HUES48 (cell line): ENCODE measurements around the gene ACVR1C.
"Not testable (repeated sequence)": the region's sequence is repeated elsewhere in the genome, so short reads cannot be mapped to it uniquely, and the experiment has no call there.

Experiments
- H3K27ac ChIP-seq: one replicate; pipeline ENCODE4 v1.7.0; 2013; ENCODE audit warnings: low read depth, low read length, inconsistent platforms
- H3K27me3 ChIP-seq: 2 replicates; pipeline ENCODE4 v1.6.1; 2013; ENCODE audit warnings: mild to moderate bottlenecking, low read length; ENCODE audit not compliant: control insufficient read depth, insufficient read depth
- H3K36me3 ChIP-seq: 2 replicates; pipeline ENCODE4 v1.6.1; 2013; ENCODE audit warnings: low read length; ENCODE audit not compliant: control insufficient read depth, insufficient read depth
- H3K4me1 ChIP-seq: 2 replicates; pipeline ENCODE4 v1.6.1; 2013; ENCODE audit warnings: mild to moderate bottlenecking, low read length; ENCODE audit not compliant: control insufficient read depth, insufficient read depth
- H3K4me3 ChIP-seq: 2 replicates; pipeline ENCODE4 v1.5.1; 2013; ENCODE audit warnings: mild to moderate bottlenecking, low read depth, low read length
- H3K9ac ChIP-seq: 2 replicates; pipeline ENCODE4 v1.6.1; 2013; ENCODE audit warnings: mild to moderate bottlenecking, low read depth, low read length, moderate library complexity
- H3K9me3 ChIP-seq: 2 replicates; pipeline ENCODE4 v1.6.1; 2013; ENCODE audit warnings: low read length; ENCODE audit not compliant: control insufficient read depth, insufficient read depth

The ACVR1C gene

DNA sequence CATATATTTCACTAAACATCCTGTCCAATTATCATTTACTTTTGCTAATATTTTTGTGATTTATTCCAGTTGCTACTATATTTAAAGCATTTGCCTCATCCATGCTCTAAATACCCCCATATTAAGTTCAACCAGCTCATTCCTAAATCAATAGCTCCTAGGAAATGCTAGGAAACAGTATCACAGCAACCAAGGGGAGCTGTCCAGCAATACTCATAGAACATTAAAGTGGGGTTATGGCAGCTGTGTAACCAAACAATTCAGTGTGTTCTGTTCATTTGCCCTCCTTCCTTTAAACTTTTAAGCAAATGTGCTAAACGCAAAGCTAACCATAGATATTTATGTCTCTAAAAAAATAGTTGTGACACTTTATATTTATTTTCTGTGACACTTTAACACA is 41.1 kb downstream of the ACVR1C start:
- no peaks in the 10 kb centered on the region for H3K4me1 ChIP-seq
- H3K27ac ChIP-seq: no peak overlapping the region
- H3K9ac ChIP-seq: no peak overlapping the region
- no peak overlapping the region for H3K4me3 ChIP-seq
- H3K27me3 ChIP-seq: no peaks in the 10 kb centered on the region
- H3K9me3 ChIP-seq: no peaks in the 10 kb centered on the region
- H3K36me3 ChIP-seq: no peaks in the 10 kb centered on the region

- H3K4me3 ChIP-seq: no peak overlapping the region
- no peaks in the 10 kb centered on the region for H3K9me3 ChIP-seq
- no peak overlapping the region for H3K9ac ChIP-seq
- H3K27me3 ChIP-seq: no peaks in the 10 kb centered on the region
- H3K36me3 ChIP-seq: no peaks in the 10 kb centered on the region
- peaks cover 3% of the 10 kb centered on the region for H3K4me1 ChIP-seq
- H3K27ac ChIP-seq: no peak overlapping the region
Measured at GRCh38 chr2:157574165-157574564, 54.5 kb downstream of the ACVR1C start.

GRCh38 chr2:157572725-157573124 is 55.9 kb downstream of the ACVR1C start:
- Histone ChIP-seq H3K36me3 (no peaks in the 10 kb centered on the region), H3K4me3 (no peak overlapping the region), H3K9ac (no peak overlapping the region), H3K27me3 (no peaks in the 10 kb centered on the region), H3K27ac (no peak overlapping the region), H3K9me3 (no peaks in the 10 kb centered on the region), H3K4me1 (no peaks in the 10 kb centered on the region)

DNA sequence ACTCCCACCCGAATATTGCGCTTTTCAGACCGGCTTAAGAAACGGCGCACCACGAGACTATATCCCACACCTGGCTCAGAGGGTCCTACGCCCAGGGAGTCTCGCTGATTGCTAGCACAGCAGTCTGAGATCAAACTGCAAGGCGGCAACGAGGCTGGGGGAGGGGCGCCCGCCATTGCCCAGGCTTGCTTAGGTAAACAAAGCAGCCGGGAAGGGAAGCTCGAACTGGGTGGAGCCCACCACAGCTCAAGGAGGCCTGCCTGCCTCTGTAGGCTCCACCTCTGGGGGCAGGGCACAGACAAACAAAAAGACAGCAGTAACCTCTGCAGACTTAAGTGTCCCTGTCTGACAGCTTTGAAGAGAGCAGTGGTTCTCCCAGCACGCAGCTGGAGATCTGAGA is 62.0 kb downstream of the ACVR1C start:
- H3K36me3 ChIP-seq, H3K4me1 ChIP-seq, H3K27ac ChIP-seq, H3K9me3 ChIP-seq, H3K4me3 ChIP-seq, H3K27me3 ChIP-seq, H3K9ac ChIP-seq: not testable (repeated sequence)

DNA sequence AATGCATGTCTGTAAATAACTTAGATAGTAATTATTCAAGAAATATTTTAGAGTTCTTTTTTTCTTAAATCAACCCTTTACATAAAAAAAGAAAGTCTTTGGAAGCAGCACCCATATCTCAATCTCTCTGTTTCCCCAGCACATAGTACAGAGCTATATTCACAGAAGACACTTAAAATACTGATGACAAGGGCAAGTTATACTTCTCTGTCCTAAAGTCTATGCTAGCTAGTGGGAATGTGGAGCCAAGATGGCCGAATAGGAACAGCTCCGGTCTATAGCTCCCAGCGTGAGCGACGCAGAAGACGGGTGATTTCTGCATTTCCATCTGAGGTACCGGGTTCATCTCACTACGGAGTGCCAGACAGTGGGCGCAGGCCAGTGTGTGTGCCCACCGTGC is 62.6 kb downstream of the ACVR1C start:
- not testable (repeated sequence) for H3K4me3 ChIP-seq, H3K27ac ChIP-seq, H3K4me1 ChIP-seq

DNA sequence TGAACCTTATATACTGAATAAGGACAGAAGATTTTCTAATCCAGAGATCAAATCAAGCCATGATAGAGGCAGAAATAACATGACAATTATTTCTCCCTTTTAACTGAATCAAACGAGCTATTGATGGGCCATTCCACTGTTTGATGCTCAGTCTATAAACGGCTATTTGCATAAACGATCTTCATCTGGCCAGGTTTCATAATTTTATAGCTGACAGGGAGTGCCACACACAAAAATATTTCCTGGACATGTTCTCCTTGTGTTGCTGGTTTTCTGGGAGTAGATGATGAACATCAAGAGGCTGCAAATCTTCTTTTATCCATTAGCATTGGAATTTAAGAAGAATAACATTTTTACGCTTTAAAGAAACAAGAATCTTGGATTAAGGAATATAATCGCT is 63.1 kb downstream of the ACVR1C start:
- no peak overlapping the region for H3K27ac ChIP-seq
- no peak overlapping the region for H3K4me3 ChIP-seq
- H3K9ac ChIP-seq: no peak overlapping the region
- no peaks in the 10 kb centered on the region for H3K27me3 ChIP-seq
- H3K9me3 ChIP-seq: no peaks in the 10 kb centered on the region
- no peaks in the 10 kb centered on the region for H3K36me3 ChIP-seq
- H3K4me1 ChIP-seq: peaks cover under 1% of the 10 kb centered on the region

More for the DNA sequence above, 62.6 kb downstream of the ACVR1C start:
- not testable (repeated sequence) for H3K9me3 ChIP-seq, H3K9ac ChIP-seq, H3K36me3 ChIP-seq, H3K27me3 ChIP-seq

- H3K9ac ChIP-seq: no peak overlapping the region
- peak overlapping the region; percentile 33 for H3K27ac ChIP-seq
Measured at GRCh38 chr2:157559890-157560289, 68.8 kb downstream of the ACVR1C start.

DNA sequence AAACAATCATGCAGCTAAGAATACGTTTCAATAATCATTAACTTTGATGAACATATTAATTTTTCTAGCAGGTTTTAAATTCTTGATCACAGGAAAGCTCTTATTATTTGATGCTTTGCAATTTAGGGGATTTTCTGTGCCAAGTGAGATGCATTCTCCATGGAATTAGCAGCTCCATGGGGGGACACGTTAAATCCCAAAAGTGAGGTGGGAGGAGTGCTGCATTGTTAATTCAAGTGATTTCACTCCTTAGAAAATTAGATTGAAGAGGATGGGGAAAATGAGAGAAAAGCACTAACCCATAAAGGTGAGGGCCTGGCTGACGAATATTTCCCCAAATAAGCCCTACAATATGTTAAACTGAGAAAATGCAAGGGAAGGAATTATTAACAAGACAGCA is 69.2 kb downstream of the ACVR1C start:
- Histone ChIP-seq H3K27me3 (no peaks in the 10 kb centered on the region), H3K9me3 (no peaks in the 10 kb centered on the region), H3K4me1 (peaks cover 26% of the 10 kb centered on the region), H3K36me3 (no peaks in the 10 kb centered on the region), H3K4me3 (no peak overlapping the region), H3K9ac (no peak overlapping the region), H3K27ac (peak overlapping the region; percentile 33)

More at GRCh38 chr2:157559890-157560289, 68.8 kb downstream of the ACVR1C start:
- H3K4me3 ChIP-seq: no peak overlapping the region
- peaks cover 26% of the 10 kb centered on the region for H3K4me1 ChIP-seq
- H3K9me3 ChIP-seq: no peaks in the 10 kb centered on the region
- no peaks in the 10 kb centered on the region for H3K36me3 ChIP-seq
- H3K27me3 ChIP-seq: no peaks in the 10 kb centered on the region

GRCh38 chr2:157559061-157559460 is 69.6 kb downstream of the ACVR1C start:
- peak overlapping the region; percentile 36 for H3K27ac ChIP-seq
- H3K9me3 ChIP-seq: no peaks in the 10 kb centered on the region
- peaks cover 26% of the 10 kb centered on the region for H3K4me1 ChIP-seq
- H3K4me3 ChIP-seq: no peak overlapping the region
- H3K27me3 ChIP-seq: no peaks in the 10 kb centered on the region
- no peaks in the 10 kb centered on the region for H3K36me3 ChIP-seq
- no peak overlapping the region for H3K9ac ChIP-seq

- H3K27me3 ChIP-seq: no peaks in the 10 kb centered on the region
- no peaks in the 10 kb centered on the region for H3K36me3 ChIP-seq
- peaks cover 26% of the 10 kb centered on the region for H3K4me1 ChIP-seq
- no peak overlapping the region for H3K27ac ChIP-seq
- no peaks in the 10 kb centered on the region for H3K9me3 ChIP-seq
- H3K4me3 ChIP-seq: no peak overlapping the region
- H3K9ac ChIP-seq: no peak overlapping the region
Measured at GRCh38 chr2:157557770-157558169, 70.9 kb downstream of the ACVR1C start.

- Histone ChIP-seq H3K9ac (no peak overlapping the region), H3K9me3 (no peaks in the 10 kb centered on the region), H3K4me3 (no peak overlapping the region), H3K36me3 (no peaks in the 10 kb centered on the region), H3K4me1 (no peaks in the 10 kb centered on the region), H3K27me3 (no peaks in the 10 kb centered on the region), H3K27ac (no peak overlapping the region)
Measured at GRCh38 chr2:157540102-157540501, 88.6 kb downstream of the ACVR1C start.

- H3K36me3 ChIP-seq: no peaks in the 10 kb centered on the region
- H3K27ac ChIP-seq: no peak overlapping the region
- no peak overlapping the region for H3K4me3 ChIP-seq
- H3K27me3 ChIP-seq: no peaks in the 10 kb centered on the region
- H3K4me1 ChIP-seq: no peaks in the 10 kb centered on the region
- H3K9me3 ChIP-seq: no peaks in the 10 kb centered on the region
- no peak overlapping the region for H3K9ac ChIP-seq
Measured at GRCh38 chr2:157538064-157538463, 90.6 kb downstream of the ACVR1C start.
